Neural cell (in vitro differentiated cells): ENCODE results near the gene FAAH.

ENCODE experiments used
- CTCF ChIP-seq: fragments of 450-650 bp; IDR thresholded peaks from 2 replicates; pipeline ENCODE4 v1.5.1; 2014; ENCODE audit warnings: antibody characterized with exemption, mild to moderate bottlenecking, moderate library complexity; ENCODE audit not compliant: poor library complexity, severe bottlenecking
- EZH2 ChIP-seq: fragments of 200-600, 300-800 bp; shearing (Covaris generic), sonication (generic); IDR thresholded peaks from 2 replicates; pipeline ENCODE4 v1.6.1; 2014; ENCODE audit warnings: antibody characterized with exemption, low read length, borderline replicate concordance, mild to moderate bottlenecking; ENCODE audit not compliant: insufficient read depth, poor library complexity, severe bottlenecking
- RAD21 ChIP-seq: fragments of 450-650 bp; conservative IDR thresholded peaks from 2 replicates; pipeline ENCODE4 v1.6.1; 2014; ENCODE audit warnings: antibody characterized with exemption, mild to moderate bottlenecking, moderate library complexity
- TAF1 ChIP-seq: IDR thresholded peaks from 2 replicates; pipeline ENCODE4 v1.6.1; 2012; ENCODE audit warnings: low read depth

- TF ChIP-seq CTCF (no peak), EZH2 (no peak), TAF1 (no peak), RAD21 (no peak)
Observed at GRCh38 chr1:46451948-46452930, 58.1 kb downstream of the FAAH start.
